ENCODE results near the gene NUDT4.
A peak's percentile ranks its signal among the peaks of the same experiment; 100 is the strongest.
"Not testable (repeated sequence)": the region's sequence is repeated elsewhere in the genome, so short reads cannot be mapped to it uniquely, and the experiment has no call there.

The NUDT4 gene

DNA sequence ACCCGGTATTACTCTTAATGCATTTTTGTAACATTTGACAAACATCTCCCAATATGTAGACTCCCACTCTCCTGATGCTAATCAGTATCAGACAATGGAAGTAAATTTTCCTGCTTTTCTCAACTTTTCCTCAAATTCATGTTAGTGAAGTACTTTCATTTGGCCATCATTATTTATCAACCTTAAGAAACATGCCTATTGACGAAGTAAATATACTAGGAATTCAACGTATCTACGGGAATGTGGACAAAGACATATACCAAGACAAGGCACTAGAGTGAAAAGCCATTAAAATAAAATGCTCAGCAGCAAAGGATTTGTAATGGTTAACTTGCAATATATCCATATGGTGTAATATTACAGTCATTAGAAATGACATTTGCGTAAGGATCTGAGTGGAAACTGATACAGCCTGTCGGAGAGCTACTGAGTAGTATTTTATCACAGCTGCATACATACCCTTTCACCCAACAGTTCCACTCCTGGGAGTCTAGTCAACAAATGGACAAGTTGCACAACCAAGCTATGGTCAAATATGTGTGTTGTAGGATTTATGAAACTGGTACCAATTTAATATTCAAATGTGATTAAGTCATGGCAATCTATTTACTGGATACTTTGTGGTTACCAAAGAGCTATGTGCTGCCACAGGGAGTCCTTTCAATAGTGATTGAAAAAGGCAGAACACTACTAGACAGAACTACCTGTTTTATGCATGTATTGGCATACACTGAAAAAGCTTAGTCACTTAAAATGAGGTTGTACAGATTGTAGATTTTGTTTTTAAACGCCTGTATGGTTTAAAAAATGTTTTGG lies 26.5 kb downstream of the NUDT4 start:
- DNase-seq: no peak

DNA sequence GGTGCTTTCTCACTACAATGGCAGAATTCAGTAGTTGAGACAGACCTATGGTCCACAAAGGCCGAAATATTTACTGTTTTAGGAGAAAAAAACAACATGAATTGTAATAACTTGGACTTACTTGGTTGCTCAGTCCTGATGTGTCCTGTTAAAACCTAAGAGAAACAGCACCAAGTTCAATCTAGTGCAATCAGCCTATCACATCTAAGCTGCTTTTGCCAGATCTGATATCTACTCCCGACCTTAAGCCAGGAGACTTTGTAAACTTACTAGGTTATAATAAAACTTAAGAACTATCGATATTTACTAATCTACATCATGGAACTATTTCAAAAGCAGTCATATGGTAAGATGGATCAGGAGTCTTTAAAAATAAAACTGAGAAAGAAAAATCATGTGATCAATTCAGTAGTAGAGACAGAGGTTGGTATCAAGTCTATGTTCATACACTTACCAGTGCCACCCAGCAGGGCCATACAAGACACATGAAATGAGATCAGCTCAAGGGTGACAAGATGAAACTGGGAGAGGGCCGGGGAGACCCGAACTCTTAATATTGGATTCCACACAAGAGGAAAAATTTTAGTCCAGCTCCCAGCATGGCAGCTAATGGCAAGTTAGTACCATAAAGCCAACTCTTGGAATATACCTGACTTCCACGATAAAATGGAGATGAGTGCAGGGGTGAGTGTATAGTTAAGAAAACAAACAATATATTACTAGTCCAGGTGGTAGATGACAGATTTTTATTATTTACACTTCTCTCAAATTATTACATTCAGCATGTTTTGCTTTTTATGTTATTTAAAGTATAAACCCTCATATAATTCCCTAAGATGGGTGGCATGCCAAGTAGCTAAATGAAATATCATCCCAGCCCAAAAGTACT lies 27.5 kb downstream of the NUDT4 start:
- no peak for DNase-seq

GRCh38 chr12:93407054-93407962 lies 29.6 kb downstream of the NUDT4 start:
- no peak for DNase-seq

GRCh38 chr12:93407963-93408283 lies 30.2 kb downstream of the NUDT4 start:
- no peak for DNase-seq

- no peak for DNase-seq
These were observed 31.1 kb downstream of the NUDT4 start for GRCh38 chr12:93408813-93409212.

- not testable (repeated sequence) for DNase-seq
These were observed 31.8 kb downstream of the NUDT4 start for GRCh38 chr12:93409343-93410187.

GRCh38 chr12:93411060-93411459 lies 33.3 kb downstream of the NUDT4 start:
- peak; percentile 24 for DNase-seq

DNA sequence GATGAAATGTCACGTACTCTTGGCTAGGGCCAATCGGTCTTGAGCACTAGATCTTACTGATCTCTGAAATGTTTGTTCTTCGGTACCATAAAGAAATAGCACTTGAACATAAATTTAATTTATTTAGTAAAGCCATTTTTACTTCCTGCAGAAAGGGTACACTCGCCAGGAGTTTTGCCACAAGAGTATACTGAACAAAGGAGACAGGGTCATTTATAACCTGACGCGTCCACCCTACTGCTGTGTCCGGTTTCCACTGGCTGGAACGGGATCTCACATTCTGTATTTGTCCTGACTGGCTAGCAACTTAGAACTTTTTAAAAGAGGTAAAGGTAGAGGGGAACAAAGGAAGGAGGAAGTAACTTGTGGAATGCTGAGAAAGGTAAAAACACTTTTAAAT lies 34.7 kb downstream of the NUDT4 start:
- not testable (repeated sequence) for DNase-seq

GRCh38 chr12:93413064-93413463 lies 35.3 kb downstream of the NUDT4 start:
- DNase-seq: no peak

- DNase-seq: no peak
These were observed 38.2 kb downstream of the NUDT4 start for GRCh38 chr12:93415723-93416464.

GRCh38 chr12:93417967-93418480 lies 40.3 kb downstream of the NUDT4 start:
- no peak for DNase-seq

- peak; percentile 56 for DNase-seq
These were observed 41.8 kb downstream of the NUDT4 start for GRCh38 chr12:93419388-93420034.

DNA sequence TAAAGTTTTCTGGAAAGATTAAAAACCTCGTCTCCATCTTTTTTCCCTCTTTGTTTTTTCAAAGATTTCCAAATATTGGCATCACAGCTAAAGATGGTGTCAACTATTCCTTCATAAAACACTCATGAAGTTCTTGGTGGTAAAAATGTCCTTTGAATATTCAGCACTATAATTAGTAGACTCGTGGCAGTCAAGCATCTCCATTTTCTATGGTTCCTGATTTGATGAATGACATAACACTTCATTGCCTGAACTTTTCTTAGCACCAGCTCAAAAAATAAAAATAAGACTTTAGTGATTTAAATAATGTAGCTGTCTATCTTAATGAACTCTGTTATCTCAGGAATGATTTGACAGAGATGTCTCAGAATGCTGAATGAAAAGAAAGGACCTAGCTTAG lies 44.3 kb downstream of the NUDT4 start:
- no peak for DNase-seq

DNA sequence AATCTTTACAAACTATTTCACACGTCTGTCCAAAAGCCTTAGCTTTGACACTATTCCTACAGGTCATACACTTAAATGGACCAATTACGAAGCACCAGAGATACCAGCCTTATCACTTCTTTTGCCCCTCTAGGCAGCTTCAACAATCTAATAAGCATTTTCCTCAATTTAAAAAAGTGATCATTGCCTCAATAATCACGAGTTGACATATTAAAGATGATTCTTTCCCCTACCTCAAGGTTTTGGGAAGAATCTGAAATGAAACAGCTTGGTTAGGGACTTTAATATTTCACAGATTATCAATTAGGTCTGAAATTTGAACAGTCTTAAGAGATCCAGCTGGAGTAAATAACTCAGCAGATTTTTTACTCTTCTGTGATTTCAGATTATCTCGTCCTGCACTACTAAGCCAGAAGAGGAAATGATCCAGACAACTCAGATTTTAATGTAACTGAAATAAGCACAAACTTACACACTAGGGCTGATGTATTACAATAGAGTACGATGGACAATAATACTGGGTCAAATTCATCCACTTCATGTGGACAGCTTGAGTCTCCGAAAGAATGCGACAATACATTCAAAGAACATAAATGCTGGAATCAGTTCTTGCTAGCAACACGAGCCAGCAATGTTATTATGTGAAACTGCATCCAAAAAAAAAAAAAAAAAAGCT lies 48.1 kb downstream of the NUDT4 start:
- DNase-seq: no peak

DNA sequence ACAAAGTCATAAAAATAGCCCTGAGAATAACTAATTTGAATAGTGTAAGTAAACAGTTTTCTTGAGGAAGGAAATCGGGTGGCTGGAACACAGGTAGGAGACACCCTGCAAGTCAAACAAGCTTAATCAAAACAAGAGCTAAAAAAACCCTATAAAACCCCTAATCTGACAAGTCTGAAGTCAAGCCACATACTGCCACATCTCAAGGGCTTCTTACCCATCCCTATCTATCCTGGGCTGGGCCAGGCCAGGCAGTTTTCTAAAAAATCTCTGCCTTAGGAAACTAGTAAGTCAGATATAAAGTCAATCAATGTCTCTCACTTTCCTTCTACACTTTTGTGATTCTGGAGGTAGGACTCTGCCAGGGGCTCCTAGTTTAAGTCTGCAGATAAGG lies 48.7 kb downstream of the NUDT4 start:
- DNase-seq: no peak

- no peak for DNase-seq
These were observed 50.2 kb downstream of the NUDT4 start for GRCh38 chr12:93427779-93428564.

DNA sequence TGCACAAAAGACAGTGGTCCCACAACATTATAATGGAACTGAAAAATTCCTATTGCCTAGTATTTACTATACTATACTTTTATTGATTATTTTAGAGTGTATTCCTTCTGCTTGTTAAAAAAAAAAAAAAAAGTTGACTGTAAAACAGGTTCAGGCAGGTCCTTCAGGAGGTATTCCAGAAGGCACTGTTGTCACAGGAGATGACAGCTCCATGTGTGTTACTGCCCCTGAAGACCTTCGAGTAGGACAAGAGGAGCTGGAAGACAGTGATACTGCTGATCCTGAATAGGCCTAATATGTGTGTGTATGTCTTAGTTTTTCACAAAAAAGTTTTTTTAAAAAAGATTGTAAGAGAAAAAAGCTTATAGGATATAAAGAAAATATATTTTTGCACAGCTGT lies 51.7 kb downstream of the NUDT4 start:
- no peak for DNase-seq

DNA sequence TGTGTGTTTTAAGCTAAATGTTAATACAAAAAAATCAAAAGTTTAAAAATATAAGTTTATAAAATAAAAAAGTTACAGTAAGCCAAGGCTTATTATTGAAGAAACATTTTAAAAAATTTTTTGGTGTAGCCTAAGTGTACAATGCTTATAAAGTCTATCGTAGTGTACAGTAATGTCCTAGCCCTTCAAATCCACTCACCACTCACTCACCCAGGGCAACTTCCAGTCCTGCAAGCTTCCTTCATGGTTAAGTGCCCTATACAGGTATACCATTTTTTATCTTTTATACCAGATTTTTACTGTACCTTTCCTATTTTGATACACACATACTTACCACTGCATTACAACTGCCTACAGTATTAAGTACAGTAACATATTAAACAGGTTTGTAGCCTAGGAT lies 52.1 kb downstream of the NUDT4 start:
- no peak for DNase-seq

- no peak for DNase-seq
These were observed 52.6 kb downstream of the NUDT4 start for GRCh38 chr12:93430280-93430679.

Measured in CD4-positive, alpha-beta T cell treated with Interleukin-12 subunit alpha and Interleukin-12 subunit beta, for 1 hour (primary cell).